HG03045 (cell line): ENCODE results near the gene PACSIN2.
"Not testable (repeated sequence)": the region's sequence is repeated elsewhere in the genome, so short reads cannot be mapped to it uniquely, and the experiment has no call there.

ENCODE experiments used
- ATAC-seq: cut with Tn5 transposase; IDR thresholded peaks from one replicate; pipeline ENCODE4 v1.9.1; 2021; ENCODE audit warnings: mild to moderate bottlenecking, moderate library complexity; ENCODE audit not compliant: unreplicated experiment

Gene PACSIN2

DNA sequence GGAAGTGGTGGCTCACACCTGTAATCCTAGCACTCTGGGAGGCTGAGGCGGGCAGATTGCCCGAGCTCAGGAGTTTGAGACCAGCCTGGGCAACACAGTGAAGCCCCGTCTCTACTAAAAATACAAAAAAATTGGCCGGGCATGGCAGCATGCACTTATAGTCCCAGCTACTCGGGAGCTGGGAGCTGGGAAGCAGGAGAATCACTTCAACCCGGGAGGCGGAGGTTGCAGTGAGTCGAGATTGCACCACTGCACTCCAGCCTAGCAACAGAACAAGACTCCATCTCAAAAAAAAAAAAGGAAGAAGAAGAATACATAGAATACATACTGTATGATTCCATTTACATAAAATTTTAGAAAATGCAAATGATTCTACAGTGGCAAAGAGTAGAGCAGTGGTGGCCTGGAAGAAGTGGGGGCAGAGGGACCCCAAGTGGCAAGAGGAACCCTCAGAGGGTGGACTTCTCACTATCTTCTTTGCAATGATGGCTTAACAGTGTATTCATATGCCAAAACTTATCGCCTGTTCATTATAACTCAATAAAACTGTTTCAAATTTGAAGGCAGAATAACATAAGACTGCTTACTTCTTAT, 22.0 kb downstream of the PACSIN2 start:
- ATAC-seq, result no peak

DNA sequence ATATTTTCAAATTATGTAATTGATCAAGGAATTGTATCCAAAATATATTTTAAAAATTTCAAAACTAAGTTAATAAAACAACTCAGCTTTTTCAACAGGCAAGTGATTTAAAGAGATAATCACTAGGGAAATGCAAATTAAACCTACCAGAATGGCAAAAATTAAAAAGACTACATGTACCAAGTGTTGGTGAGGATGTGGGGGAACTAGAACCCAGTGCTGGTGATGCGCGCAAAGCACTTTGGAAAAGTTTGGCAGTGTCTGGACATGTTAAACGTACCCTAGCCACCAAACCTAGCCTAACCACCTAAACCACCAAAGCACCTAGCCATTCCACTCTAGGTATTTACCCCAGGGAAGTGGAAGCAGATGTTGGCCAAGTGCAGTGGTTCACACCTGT, 22.9 kb downstream of the PACSIN2 start:
- ATAC-seq, result no peak

DNA sequence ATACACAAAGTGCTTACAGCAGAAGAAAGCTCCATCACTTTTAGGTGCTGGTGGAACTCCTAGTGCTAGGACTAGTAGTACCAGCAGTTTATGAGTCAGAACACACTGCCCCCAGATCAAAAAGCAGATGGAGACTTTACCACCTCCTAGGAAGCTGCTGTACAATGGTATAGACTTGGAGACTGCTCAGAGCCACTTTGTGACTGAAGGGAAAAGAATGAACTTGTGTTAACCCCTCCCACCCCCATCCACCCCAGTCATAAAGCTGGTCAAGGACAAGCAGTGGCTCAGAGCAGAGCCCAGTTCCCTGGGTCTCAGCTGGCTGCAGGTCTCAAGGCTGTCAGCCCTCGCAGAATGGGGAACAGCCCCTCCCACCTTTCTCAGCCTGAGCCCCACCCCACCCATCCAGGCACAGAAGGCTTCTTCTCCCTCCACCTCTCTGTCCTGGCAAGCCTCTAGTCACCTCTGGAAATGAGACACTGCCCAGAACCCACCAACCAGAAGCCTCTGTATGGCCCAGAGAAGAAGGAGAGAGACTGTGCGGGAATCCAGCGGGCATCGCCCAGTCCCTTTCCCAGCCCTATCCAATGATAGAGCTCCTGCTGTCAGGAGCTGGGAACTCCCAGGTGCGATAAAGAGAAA, 23.8 kb downstream of the PACSIN2 start:
- ATAC-seq, result no peak

DNA sequence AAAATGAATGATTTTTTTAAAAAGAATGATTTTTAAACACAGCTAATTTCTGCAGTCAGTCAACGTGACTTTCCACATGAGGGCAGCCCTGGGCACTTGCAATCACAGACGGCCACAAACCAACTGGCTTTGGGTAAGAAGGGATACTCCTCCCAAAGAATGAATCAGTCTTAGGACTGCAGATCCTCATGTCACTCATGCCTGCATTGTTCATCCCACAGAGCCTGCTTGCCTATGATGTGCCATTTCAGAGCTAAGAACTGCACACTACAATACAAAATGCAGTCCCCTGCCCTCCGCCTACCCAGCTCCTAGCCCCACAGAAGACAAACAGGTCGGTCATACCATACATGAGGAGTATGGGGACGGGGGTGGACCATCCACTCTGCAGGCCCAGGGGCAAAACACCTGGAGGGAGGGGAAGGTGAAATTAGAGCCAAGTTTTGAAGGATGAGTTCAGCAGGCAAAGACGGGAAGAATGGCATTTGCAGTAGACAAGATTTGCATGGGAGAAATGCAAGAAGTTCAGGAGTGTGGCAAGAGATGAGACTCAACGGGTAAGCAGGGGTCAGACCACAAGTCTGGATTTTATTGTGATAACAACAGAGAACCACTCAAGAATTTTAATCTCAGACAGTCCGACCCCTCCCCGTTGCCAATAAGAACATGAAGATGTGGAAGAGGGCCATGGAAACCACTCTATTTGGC, 24.7 kb downstream of the PACSIN2 start:
- ATAC-seq, result no peak

DNA sequence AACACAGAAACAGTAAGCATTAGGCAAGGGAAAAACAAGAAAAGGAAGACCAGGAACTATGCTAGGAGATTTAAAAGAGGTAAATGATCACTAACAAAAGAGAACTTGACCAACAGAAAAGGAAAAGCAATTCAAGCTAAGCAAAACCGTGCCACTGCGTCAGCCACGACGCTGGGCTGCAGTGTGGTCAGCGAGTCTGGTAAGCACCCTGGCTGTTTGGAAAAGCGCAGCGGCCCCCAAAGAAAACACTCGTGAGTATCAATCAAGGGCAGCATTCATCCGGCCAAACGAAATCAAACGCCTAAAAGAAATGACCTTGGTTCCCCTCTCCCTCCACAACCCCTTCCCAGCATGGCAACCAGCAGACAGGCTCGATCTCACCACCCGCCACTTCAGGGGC, 28.8 kb downstream of the PACSIN2 start:
- ATAC-seq, result no peak

DNA sequence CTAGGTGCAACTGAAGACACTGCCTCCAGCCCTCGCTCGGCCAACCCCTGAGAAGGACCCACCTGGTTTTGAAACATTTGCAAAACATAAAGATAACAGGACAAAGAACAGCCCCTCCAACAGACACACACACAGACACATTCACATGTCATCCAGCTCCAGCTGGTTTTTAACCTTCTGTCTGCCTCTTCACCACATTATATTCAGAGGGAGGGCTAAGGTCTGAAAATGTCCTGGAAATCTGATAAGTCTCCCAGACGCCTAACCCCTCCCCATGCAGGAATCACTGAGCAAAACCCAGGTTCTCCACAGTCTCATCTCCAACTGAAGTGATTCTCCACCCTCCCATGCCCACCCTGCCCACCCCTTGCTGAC, 29.4 kb downstream of the PACSIN2 start:
- ATAC-seq, result no peak

DNA sequence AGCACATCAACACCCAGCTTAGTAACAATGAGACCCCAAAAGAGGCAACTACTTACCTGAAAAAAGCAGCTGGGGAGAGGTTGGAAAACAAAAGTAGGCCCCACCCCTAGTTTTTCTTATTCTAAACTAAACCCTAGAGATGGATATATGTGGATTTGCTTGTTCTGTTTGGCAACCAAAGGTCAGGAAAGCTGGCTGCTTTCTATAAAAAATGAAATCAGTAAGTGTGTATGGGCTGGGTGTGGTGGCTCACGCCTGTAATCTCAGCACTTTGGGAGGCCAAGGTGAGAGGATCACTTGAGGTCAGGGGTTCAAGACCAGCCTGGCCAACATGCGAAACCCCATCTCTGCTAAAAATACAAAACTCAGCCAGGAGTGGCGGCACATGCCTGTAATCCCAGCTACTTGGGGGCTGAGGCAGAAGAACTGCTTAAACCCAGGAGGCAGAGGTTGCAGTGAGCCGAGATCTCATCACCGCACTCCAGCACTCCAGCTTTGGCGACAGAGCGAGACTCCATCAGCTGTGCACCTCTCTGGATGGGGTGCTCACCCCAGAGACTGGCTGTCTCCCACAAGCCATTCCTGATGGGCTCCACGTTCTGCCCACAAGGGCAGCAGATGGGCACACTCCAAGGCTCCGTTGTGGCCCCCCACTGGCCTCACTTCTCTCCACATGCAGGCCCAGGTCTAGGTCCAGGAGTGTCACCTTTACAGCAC, 30.0 kb downstream of the PACSIN2 start:
- ATAC-seq, result no peak

DNA sequence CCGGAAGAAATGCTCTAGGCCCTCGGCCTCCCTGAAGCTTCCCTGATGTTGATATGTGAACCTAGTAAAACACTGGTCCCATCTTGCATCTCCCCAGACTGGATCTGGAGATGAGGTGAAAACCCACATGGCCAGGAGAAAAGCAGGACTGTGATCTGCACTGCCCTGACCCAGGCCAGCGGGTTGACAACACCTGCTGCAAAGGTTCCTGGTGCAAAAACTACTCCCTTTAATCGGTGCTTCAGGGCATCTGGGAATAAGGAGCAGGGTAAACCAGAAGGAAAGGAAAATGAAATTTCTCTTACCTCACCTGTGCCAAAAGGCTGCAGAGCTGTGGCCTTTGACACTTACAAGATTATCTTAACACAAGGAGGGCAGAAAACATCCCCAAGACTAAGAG, 30.6 kb downstream of the PACSIN2 start:
- ATAC-seq, result no peak

DNA sequence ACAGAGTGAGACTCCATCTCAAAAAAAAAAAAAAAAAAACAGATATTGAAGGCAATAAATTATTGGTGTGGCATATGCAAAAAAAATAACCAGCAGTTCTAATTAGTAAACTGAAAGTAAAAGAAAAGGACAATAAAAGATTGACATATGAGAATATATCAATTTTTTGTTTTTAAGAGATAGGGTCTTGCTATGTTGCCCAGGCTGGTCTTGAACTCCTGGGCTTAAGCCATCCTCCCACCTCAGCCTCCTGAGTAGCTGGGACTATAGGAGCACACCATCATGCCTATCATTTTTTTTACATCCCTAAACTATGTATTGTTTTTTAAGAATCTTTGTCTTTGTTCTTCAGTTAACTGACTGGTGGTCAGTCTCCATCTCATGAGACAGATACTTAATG, 31.5 kb downstream of the PACSIN2 start:
- no peak for ATAC-seq

DNA sequence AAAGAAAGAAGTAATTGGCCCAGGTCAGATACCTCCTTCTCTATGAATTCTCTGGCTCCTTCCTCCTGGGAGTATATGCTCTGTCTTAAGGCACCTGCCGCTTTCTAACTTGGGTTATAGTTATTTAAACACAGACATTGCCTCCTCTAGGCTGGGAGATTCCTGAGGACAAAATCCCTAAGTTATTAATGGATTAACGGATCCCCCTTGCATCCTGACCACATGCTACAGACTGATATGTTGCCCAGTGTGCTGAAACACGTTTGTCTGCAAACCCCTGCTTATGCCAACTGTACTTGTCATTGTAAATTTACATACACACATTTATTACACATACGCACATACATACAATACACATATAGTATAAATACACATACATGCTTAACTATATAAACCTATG, 35.3 kb downstream of the PACSIN2 start:
- no peak for ATAC-seq

DNA sequence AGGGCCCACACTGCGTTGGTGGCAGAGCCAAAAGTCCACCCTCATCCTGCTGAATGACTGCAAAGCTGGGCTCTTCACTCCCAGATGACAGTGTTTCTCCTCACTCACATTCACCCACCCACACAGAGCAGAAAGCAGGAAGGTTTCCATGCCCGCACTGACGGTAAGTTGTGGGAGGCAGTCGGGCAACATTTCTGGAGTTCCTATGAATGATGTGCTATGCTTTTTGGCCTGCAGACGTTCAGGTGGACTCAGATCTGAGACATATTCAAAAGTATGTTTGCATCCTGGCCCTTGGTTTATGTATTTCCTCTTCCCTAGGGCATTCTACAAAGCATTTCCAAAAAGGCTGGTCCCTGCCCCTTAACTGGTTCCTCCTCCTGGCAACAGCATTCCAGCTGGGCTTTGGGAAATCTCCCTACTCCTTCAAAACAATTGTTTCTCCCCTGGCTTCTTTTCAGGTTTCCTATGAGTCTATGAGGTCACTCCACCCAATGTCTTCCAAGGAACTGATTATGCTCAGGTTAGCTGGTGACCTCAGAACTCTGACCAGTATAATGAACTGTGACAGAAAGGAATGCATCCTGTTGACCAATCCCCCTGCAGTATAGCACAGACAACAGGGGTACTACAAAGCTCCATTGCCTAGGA, 36.4 kb downstream of the PACSIN2 start:
- ATAC-seq, result no peak

DNA sequence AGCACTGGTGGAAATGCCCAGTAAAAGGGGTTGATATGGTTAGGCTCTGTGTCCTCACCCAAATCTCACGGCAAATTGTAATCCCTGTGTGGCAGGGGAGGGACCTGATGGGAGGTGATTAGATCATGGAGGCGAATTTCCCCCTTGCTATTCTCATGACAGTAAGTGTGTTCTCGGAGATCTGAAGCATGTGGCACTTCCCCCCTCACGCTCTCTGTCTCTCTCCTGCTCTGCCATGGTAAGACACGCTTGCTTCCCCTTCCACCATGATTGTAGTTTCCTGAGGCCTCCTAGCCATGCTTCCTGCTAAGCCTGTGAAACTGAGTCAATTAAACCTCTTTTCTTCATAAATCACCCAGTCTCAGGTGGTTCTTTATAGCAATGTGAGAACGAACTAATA, 37.4 kb downstream of the PACSIN2 start:
- ATAC-seq, result no peak

DNA sequence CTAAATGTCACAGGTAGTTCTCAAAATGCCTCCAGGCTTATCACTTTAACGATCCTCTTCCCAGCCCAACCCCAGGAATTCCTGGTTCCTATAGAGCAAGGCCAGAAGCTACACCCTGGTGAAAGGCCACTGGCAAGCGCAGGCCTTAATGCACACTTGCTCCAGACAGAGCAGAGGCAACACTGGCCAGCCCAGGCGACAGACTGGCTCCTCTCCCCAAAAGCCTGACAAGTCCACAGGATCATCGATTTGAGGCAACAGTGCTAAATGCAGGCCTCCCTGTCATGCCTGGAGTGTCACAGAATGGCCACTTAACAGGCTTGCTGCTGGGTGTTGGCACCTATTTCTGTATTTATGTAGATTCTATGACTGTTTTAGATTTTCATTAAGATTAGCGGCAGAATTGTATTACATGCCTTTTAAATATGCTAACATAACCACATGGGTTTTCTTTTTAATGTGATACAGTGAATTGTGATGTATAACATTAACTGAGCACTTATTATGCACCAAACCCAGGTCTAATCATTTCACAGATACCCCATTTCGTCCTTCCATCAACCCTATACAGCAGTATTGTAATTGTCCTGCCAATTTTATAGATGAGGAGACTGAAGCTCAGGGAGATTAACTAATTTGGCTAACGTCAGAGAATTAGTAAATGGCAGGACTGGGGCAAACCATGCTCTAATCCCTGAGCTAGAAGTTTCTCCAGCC, 38.6 kb downstream of the PACSIN2 start:
- no peak for ATAC-seq

DNA sequence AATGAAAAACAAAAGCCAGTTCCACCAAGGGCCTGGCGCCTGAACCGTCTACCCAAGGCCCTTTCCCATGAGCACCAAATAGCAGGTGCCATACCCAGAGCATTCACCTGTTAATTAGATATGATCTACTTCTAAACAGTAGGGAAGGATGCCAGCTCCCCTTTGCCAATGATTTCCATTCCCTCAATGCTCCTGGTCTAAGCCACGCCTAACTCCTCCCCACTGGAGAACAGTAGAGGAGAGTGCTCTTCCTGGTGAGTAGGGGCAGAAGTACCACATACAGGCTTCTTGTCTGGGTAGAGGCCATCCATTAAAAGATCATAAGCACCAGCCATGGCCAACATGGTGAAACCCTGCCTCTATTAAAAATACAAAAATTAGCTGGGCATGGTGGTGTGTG, 40.7 kb downstream of the PACSIN2 start:
- no peak for ATAC-seq

DNA sequence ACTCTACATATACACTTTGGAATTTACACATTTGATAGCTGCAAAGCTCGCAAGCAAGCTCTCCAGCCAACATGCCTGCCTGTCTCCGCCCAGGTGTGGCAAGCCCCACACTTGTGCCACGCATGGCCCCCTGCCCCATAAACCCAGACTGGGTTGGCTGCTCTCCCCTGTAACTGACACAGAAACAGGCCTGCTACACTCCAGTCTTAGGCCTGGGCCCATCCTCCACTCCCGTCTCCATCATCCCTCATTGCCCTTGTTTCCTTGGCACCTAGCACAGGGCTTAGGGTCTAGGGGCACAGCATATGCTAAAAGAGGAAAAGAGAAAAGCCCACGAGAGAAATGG, 41.4 kb downstream of the PACSIN2 start:
- ATAC-seq, result no peak

DNA sequence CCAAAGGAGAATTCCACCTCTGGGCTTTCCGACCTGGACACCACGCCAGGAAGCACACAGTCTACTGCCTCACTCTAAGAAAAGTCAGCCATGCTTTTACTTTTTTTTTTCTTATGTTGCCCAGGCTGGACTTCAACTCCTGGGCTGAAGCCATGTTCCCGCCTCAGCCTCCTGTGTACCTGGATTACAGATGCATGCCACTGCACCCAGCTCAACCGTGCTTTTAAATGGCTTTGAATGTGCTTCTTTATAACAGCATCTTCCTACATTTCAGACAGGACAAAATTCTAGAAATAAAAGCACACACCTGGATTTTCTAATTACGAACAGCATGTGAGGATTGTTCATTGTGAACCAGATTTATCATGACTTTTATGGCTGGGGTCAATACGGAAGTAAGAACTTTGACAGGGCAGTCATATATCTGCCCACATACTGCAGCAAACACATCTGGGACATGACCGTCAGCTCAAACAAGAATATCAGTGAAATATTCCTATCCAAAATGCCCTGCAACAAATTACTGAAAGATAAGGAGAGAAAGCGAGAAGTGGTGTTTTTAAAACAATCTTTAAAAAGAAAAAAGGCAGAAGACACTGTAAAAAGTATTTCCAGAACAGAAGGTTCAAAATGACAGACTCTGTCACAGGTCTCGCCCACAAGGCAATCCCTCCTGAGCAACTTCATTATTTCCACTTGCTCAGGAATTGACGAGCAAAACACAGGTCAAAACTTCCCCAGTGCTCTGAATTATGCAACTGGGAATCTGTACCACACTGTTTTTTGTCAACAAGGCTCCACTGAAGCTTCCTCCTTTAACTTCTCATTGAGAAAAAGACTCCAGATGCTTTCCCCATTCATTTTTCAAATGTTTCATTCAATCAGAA, 42.1 kb downstream of the PACSIN2 start:
- no peak for ATAC-seq

DNA sequence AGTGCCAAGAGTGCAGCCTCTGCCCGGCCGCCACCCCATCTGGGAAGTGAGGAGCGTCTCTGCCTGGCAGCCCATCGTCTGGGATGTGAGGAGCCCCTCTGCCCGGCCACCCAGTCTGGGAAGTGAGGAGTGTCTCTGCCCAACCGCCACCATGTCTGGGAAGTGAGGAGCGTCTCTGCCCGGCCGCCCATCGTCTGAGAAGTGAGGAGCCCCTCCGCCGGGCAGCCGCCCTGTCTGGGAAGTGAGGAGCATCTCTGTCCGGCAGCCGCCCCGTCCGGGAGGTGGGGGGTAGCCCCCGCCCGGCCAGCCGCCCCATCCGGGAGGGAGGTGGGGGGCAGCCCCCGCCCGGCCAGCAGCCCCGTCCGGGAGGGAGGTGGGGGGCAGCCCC, 43.5 kb downstream of the PACSIN2 start:
- not testable (repeated sequence) for ATAC-seq

DNA sequence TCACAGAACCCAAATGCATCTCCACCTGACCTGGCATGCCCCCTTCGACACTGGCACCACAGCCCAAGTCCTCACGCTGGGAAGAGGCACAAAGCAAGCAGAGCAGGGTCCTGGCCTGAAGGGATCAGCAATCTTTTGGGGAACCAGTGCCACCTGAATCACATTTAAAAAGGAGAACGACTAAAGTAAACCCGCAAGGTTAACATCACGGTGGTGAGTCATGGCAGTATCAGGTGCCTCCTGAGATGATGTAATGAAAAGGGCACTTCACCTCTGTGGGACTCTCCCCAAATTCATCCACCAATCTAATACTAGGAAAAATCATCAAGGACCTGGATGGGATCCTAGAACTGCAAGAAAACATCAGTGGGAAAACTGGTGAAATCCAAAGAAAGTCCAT, 44.9 kb downstream of the PACSIN2 start:
- no peak for ATAC-seq

DNA sequence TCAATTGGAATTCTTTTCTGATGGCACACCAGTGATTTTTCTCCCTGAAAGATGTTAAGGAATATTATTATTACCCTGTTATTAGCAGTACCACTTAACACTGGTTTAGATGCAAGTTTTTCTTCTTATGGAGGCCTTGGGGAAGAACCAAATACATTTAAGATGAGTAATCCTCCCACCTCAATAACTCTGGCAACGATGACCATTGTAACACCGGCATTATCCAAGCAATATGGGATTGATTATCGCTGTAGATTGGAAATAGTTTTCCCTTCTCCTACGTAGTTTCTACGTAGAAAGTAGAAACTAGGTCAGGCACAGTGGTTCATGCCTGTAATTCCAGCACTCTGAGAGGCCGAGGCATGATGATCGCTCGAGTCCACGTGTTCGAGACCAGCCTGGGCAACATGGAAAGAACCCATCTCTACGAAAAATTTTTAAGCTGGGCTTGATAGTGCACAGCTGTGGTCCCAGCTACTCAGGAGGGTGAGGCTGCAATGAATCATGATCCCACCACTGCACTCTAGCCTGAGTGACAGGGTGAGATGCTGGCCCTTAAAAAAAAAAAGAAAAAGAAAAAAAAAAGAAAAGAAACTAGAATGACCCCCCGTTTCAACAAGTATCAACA, 45.5 kb downstream of the PACSIN2 start:
- no peak for ATAC-seq
